Panc1 (cell line): ENCODE results near the gene ABCA1. TPM values are rescaled to one million over a fixed set of nuclear protein-coding genes. Genes with fewer than 3 reads are reported as not detected.
"Not testable (repeated sequence)": the region's sequence is repeated elsewhere in the genome, so short reads cannot be mapped to it uniquely, and the experiment has no call there.

ENCODE experiments used
- ATAC-seq: fragments of 200-7000 bp; cut with Tn5 transposase; 2 replicates; pipeline ENCODE4 v1.9.1; 2020; ENCODE audit warnings: mild to moderate bottlenecking, moderate library complexity
- BruUV-seq: library from RNA; stranded (reverse); fragments of 400-500 nt; replicated peaks from 2 replicates; lab custom pipeline; 2021; lab: Mats Ljungman, UMichigan
- CTCF ChIA-PET: fragments of 300-600 bp; sonication (Branson Sonifier 250); formaldehyde crosslinking; loops from one replicate; lab custom pipeline; 2022; ENCODE audit warnings: antibody characterized with exemption; lab: Charles Lee
- POLR2A ChIA-PET: fragments of 300-600 bp; sonication (Branson Sonifier 250); formaldehyde crosslinking; loops from one replicate; lab custom pipeline; 2022; ENCODE audit warnings: antibody characterized with exemption; lab: Charles Lee
- DNase-seq: peaks from one replicate; pipeline ENCODE4 v3.0.0-alpha.2; 2010; ENCODE audit warnings: low read depth, low spot score
- H3K27ac ChIP-seq: 2 replicates; pipeline ENCODE4 v1.5.1; 2011; ENCODE audit warnings: mild to moderate bottlenecking, low read length, inconsistent platforms
- H3K27me3 ChIP-seq: fragments of 200-500 bp; sonication (Bioruptor generic); 2 replicates; pipeline ENCODE4 v1.6.0; 2014; ENCODE audit warnings: low read length, inconsistent platforms; ENCODE audit not compliant: control insufficient read depth, insufficient read depth
- H3K36me3 ChIP-seq: fragments of 200-500 bp; sonication (Bioruptor generic); 2 replicates; pipeline ENCODE4 v1.5.1; 2014; ENCODE audit warnings: inconsistent platforms, mild to moderate bottlenecking, low read length, moderate library complexity; ENCODE audit not compliant: control insufficient read depth, insufficient read depth
- H3K4me1 ChIP-seq: 2 replicates; pipeline ENCODE4 v1.5.1; 2011; ENCODE audit warnings: inconsistent platforms, mild to moderate bottlenecking, low read length, moderate library complexity; ENCODE audit not compliant: control insufficient read depth, insufficient read depth
- H3K4me3 ChIP-seq, 2 experiments: 2 replicates each; pipeline ENCODE4 v1.5.1; 2011 to 2012; ENCODE audit warnings: low read depth in 2 of 2, low read length in 2 of 2, mild to moderate bottlenecking in 2 of 2, inconsistent platforms in 1 of 2, moderate library complexity in 1 of 2
- H3K9me3 ChIP-seq: fragments of 200-500 bp; sonication (Bioruptor generic); 2 replicates; pipeline ENCODE4 v1.5.1; 2014; ENCODE audit warnings: low read depth, mild to moderate bottlenecking, inconsistent platforms, low read length, moderate library complexity; ENCODE audit not compliant: control insufficient read depth, insufficient read depth
- CTCF ChIP-seq: fragments of 450-650 bp; IDR thresholded peaks from 2 replicates; pipeline ENCODE4 v1.5.1; 2017; ENCODE audit warnings: mild to moderate bottlenecking
- POLR2AphosphoS5 ChIP-seq: IDR thresholded peaks from 2 replicates; pipeline ENCODE4 v1.6.1; 2012; ENCODE audit warnings: mild to moderate bottlenecking, low read depth, low read length, moderate library complexity
- SIN3A ChIP-seq: IDR thresholded peaks from 2 replicates; pipeline ENCODE4 v1.6.1; 2012; ENCODE audit warnings: low read depth, mild to moderate bottlenecking, low read length, moderate library complexity, borderline replicate concordance; ENCODE audit not compliant: insufficient read depth
- TCF7L2 ChIP-seq: IDR thresholded peaks from 2 replicates; pipeline ENCODE4 v1.6.1; 2011; ENCODE audit warnings: mild to moderate bottlenecking, low read depth, low read length, inconsistent platforms
- in situ Hi-C: cut with HindIII; loops from 2 replicates; pipeline ENCODE4 v1.10.0; 2016; ENCODE audit warnings: low sequenced_read_pairs, low pct_unique_long_range_greater_than_20kb
- intact Hi-C: fragments of 100-400 bp; cut with micrococcal nuclease; formaldehyde crosslinking; loops from one replicate; pipeline ENCODE4 v1.10.0; 2022; ENCODE audit not compliant: unreplicated experiment
- total RNA-seq: library from RNA; stranded (reverse); gene quantifications from one replicate; pipeline ENCODE4 v1.2.1, GENCODE V29; 2021; ENCODE audit not compliant: unreplicated experiment
- TF ChIP-seq, protein P1 (sequence below), 2 experiments: IDR thresholded peaks; 2 replicates each; pipeline ENCODE4 v1.6.1; 2011 to 2012; ENCODE audit warnings: low read depth in 2 of 2, control low read depth in 1 of 2, low read length in 1 of 2, mild to moderate bottlenecking in 1 of 2, moderate library complexity in 1 of 2; ENCODE audit not compliant: insufficient read depth in 1 of 2

The ABCA1 gene
- total RNA-seq, 1 experiment from 2014 or later = 2.6 TPM

DNA sequence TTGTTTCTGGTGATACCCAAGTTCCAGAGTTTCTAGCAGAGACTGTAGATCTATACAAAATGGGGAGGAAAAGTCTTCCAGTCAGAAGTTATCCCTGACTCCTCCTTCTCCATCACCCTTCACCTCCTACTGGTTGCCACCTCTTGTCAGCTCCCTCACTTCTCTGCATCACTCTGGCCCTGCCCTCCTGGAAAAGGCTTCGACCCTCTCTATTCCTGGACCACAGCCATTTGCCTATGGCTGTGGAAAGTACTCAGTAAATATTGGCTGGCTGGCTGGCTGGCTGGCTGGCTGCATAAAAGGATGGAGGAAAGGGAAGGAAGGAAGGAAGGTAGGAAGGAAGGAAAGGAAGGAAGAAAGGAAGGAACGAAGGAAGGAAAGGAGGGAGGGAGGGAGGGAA, 32.7 kb upstream of the ABCA1 start:
- no TSS peak for BruUV-seq
- POLR2A ChIA-PET = no interaction called here
- no peak overlapping the region for H3K4me3 ChIP-seq
- no peaks in the 10 kb centered on the region for H3K9me3 ChIP-seq
- H3K36me3 ChIP-seq = no peaks in the 10 kb centered on the region
- intact Hi-C loops = no loop called here
- in situ Hi-C loops = no loop called here
- no peaks in the 10 kb centered on the region for H3K27me3 ChIP-seq
- TF ChIP-seq, protein P1, sequence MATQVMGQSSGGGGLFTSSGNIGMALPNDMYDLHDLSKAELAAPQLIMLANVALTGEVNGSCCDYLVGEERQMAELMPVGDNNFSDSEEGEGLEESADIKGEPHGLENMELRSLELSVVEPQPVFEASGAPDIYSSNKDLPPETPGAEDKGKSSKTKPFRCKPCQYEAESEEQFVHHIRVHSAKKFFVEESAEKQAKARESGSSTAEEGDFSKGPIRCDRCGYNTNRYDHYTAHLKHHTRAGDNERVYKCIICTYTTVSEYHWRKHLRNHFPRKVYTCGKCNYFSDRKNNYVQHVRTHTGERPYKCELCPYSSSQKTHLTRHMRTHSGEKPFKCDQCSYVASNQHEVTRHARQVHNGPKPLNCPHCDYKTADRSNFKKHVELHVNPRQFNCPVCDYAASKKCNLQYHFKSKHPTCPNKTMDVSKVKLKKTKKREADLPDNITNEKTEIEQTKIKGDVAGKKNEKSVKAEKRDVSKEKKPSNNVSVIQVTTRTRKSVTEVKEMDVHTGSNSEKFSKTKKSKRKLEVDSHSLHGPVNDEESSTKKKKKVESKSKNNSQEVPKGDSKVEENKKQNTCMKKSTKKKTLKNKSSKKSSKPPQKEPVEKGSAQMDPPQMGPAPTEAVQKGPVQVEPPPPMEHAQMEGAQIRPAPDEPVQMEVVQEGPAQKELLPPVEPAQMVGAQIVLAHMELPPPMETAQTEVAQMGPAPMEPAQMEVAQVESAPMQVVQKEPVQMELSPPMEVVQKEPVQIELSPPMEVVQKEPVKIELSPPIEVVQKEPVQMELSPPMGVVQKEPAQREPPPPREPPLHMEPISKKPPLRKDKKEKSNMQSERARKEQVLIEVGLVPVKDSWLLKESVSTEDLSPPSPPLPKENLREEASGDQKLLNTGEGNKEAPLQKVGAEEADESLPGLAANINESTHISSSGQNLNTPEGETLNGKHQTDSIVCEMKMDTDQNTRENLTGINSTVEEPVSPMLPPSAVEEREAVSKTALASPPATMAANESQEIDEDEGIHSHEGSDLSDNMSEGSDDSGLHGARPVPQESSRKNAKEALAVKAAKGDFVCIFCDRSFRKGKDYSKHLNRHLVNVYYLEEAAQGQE (IDR thresholded peaks at IDR 0.05; ENCODE audit: insufficient read depth in 1 of 2, low read depth in 2 of 2, low read length in 1 of 2) = no peak
- TF ChIP-seq TCF7L2 (no peak), SIN3A (no peak), POLR2AphosphoS5 (no peak), CTCF (no peak)
- DNase-seq = no peak
- CTCF ChIA-PET = no interaction called here
- H3K4me1 ChIP-seq = no peaks in the 10 kb centered on the region
- no peak for ATAC-seq
- H3K27ac ChIP-seq = no peak overlapping the region

DNA sequence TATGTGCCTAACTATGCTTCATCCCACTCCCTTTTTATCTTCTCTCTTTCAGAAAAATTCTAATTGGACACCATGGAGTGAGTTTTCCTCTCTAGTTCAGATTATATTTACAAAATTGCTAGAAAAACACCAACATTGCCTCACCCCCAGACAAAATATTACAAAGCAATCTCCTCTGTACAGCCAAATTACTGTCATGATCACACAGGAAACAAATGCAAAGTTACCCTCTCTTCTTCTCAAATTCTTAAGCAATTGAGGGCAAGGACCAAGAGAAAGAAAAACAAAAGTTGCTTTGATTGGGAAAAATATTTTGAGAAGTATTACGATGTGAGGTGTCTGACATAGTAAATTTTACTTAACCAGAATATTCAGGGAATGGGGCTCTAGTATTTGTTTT, 30.8 kb upstream of the ABCA1 start:
- no peaks in the 10 kb centered on the region for H3K4me1 ChIP-seq
- DNase-seq = no peak
- in situ Hi-C loops (no loop called here), intact Hi-C loops (no loop called here)
- no peaks in the 10 kb centered on the region for H3K27me3 ChIP-seq
- no peak overlapping the region for H3K4me3 ChIP-seq
- ATAC-seq = no peak
- H3K36me3 ChIP-seq = no peaks in the 10 kb centered on the region
- no peak overlapping the region for H3K27ac ChIP-seq
- no peaks in the 10 kb centered on the region for H3K9me3 ChIP-seq
- POLR2A ChIA-PET = no interaction called here
- BruUV-seq = no TSS peak
- CTCF ChIA-PET = no interaction called here
- TF ChIP-seq SIN3A = no peak
- no peak for TF ChIP-seq POLR2AphosphoS5
- TF ChIP-seq CTCF = no peak
- no peak for TF ChIP-seq TCF7L2
- TF ChIP-seq, protein P1 (IDR thresholded peaks at IDR 0.05; ENCODE audit: insufficient read depth in 1 of 2, low read depth in 2 of 2, low read length in 1 of 2) = no peak

DNA sequence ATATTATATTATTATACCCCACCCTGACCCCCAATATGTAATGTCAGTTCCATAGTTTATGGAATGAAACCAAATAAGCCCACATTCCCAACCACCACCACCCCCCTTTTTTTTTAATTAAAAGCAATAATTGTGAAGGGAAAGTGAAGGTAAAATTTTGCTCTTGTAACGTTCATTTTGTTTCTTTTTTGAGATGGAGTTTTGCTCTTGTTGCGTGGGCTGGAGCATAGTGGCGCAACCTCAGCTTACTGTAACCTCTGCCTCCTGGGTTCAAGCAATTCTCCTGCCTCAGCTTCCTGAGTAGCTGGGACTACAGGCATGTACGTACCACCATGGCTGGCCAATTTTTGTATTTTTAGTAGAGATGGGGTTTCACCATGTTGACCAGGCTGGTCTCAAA, 30.1 kb upstream of the ABCA1 start:
- CTCF ChIA-PET, BruUV-seq, ATAC-seq, POLR2A ChIA-PET, H3K27ac ChIP-seq, H3K27me3 ChIP-seq, H3K9me3 ChIP-seq, H3K36me3 ChIP-seq, H3K4me1 ChIP-seq, in situ Hi-C loops, intact Hi-C loops, H3K4me3 ChIP-seq, DNase-seq: not testable (repeated sequence)
